GM18517 (cell line): ENCODE measurements around the gene OSCP1.

Experiments used
- ATAC-seq: cut with Tn5 transposase; IDR thresholded peaks from one replicate; pipeline ENCODE4 v1.9.1; 2021; ENCODE audit warnings: mild to moderate bottlenecking, moderate library complexity; ENCODE audit not compliant: unreplicated experiment

OSCP1 gene

DNA sequence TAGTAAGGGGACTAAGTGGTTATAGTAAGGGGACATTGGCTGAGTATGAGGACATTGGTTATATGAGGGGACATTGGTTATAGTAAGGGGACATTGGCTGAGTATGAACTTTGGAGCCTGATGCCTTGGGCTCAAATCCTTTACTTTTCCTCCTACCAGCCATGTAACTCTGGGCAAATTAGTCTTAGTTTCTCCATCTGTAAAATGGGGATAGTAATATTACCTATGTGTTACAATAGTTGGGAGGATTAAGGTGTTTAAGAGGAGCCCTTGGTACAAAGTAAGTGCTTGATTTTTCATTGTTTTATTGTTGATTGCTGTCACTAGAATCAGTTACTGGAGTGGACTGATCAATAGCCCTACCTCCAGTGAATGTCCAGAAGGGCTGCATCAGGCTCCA lies 2.8 kb downstream of the OSCP1 start:
- no peak for ATAC-seq

DNA sequence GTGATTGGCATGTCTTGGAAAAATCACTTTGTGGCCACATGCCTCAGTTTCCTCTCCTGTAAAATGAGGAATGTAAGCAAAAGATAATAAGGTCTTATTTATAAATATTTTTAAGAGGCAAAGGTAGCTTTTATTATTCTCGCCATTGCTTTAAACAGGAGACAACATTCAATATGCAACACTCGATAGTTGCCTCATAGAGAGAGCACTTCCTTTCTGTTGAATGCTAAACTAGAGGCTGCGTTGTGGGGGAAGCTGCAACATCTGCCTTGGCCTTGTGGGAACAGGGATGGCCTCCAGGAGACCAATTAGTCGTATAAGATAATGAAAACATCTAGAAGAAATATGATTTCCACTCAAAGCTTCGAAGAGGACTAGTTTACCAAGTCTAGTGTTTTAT lies 3.5 kb downstream of the OSCP1 start:
- ATAC-seq: no peak

DNA sequence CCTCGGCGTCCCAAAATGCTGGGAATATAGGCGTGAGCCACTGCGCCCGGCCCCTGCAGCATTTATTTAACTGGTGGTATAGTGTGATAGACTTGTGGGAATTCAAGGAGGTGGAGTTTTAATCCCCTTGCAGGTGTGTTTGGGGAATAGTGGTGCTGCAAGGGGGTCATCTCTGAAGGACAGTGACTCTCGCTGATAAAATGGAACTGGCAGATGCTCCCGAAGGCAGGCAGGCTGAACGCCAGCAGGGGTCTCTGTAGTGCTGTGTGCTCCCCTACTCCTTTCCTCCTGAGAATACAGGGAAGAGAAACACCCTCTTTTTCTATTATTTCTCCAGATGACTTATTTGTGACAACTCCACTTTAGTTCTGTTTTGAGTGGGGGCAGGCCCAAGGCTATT lies 4.0 kb downstream of the OSCP1 start:
- ATAC-seq: no peak

DNA sequence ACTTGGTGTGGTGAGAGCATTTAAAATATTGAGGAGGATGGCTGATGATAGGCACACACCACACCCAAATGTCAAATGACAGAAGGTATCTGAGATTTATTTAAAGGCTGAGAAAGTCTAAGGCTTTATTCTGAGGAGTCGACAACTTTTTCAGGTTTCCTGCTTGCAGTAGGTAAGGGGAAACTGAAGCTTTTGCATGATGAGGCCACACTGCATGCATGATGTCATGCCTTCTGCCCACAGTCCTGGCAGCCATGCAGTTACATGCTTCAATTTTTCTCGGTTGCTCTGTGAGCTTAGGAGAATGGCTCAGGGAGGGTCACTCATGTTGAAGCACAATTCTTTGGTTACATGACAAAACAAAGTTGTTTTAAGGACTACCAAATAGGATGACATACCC lies 7.0 kb downstream of the OSCP1 start:
- ATAC-seq: no peak

DNA sequence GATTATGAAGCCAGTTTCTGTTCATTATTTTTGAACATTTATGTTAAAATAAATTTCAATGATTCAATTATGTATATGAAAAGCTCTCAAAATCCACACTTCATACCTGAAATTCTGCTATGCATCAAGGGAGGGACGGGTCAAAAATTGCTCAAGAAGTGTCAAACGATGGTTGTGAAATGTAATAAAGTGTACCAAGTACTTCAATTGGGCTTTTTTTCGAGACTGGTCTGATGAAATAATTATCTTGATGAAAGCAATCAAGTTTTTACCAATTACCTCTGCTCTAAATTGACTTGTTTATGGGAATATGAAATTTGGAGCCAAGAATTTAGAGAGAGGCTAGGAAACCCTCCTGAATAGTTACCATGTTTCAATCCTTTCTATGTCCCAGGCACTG lies 7.9 kb downstream of the OSCP1 start:
- ATAC-seq: no peak

DNA sequence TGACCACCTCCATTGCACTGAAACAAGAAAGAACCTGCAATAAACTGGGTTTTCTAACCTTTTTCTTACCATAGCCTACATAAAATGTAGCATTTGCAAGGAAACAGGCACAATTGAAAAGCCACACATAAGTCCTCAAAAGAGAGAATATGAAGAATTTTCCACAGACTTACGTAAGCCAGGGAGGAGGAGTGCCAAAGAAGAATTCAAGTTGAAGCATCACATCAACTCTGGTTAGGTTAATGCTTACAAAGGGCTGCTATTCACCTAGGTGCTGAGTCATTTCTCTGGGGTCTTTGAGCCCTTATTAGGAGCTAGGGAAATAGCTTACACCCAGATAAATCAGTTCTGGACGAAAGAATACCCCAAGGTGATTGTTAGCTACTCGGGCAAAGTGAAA lies 9.6 kb downstream of the OSCP1 start:
- no peak for ATAC-seq

DNA sequence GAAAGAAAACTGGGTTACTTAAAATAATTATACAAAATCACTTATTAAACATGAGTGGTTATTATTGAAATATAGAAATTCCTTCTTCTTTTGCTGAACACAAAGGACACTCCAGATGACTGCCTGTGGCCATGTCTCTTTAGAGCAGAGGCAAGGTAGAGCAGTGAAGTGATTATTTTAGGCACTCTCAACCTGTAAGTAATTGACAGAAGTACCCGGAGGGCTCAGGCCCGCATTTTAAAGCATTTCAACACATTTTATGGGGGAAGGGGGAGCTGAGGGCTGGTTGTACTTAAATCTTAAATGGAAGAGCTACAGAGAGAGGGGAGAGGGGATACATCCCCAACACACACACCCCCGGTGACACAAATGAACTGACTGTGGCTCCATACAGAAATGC lies 10.2 kb downstream of the OSCP1 start:
- no peak for ATAC-seq

DNA sequence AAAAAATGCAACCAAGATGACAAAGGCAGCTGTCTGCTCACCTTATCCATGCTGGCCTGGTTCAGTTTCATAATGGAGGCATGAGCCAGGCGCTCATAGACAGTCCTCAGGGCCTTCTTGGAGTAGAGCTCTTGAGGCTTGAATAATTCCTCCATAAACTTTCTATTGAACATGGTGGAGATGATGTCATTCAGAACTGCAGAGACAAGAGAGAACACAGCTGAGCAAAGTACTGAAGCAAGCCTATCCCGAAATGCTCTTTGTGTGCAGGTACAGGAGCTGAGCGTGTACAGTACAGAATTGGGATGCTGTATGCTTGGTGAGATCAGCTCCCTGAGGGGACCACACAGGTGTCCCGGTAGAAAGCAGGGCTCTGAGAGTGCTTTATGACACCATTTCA lies 11.5 kb downstream of the OSCP1 start:
- ATAC-seq: no peak

DNA sequence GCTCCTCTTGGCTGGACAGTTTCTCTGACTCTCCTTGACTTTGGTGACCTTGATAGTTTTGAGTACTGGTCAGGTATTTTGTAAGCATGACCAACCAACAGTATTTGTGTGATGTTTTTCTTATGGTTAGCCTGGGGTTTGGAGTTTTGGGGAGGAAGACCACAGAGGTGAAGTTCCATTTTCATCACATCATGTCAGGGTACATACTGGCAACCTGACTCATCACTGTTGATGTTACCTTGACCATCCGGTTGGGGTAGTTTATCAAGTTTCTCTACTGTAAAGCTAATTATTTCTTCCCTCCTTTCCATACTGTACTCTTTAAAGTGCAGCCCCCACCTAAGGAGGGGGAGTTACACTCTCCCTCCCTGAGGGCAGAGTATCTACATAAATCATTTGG lies 13.4 kb downstream of the OSCP1 start:
- no peak for ATAC-seq

DNA sequence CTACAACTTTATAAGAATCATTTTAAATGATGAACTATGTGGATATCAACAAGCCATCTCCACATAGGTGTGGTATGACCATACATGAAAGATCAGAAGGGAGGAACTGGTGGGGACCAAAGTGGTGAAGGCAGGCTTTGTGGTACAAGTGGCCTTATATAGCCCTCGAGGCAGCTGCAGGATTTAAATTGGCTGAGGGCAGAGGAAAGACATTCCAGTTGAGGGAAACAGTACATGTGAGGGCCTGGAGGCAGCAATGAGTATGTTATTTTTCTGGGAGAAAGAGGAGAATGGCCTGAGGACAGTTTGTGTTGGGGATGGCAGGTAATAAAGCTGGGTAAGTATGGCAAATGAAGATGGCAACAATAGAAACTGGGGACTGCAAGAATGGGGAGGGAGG lies 17.1 kb downstream of the OSCP1 start:
- ATAC-seq: no peak

DNA sequence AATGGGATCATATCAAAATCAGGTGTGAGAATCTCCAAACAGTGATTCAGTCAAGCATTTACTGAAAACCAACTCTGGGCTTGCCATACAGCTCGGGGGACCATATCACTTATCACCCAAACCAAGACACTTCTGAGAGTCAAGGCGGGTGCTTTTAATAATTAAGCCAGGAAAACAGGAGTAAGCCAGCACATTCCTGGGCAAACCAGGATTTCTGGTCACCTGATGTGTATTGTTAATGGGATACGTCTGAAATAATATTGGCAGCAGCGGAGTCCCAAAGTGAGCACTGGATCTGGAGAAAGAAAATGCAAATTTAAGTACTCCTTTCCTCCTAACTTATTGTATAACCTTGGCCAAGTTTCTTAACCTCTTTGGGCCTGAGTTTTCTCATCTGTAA lies 17.6 kb downstream of the OSCP1 start:
- ATAC-seq: no peak

DNA sequence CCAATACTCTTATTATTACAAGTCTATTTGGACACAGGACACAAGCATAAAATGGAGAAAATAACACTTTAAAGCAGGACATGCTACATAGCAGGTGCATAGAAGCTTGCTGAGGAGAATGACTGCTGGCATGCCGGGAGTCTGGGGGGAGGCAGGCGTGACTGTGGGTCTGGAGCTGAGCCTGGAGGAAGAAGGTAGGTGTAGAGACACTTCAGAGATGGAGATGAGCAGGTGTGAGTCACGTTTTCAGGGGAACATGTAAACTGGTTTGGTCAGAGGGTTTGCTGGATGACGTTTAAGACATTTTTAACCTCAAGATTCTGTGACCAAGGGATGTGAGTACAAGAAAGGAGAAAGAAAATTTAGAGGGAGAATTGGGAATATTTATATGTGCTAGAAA lies 24.5 kb downstream of the OSCP1 start:
- ATAC-seq: no peak

DNA sequence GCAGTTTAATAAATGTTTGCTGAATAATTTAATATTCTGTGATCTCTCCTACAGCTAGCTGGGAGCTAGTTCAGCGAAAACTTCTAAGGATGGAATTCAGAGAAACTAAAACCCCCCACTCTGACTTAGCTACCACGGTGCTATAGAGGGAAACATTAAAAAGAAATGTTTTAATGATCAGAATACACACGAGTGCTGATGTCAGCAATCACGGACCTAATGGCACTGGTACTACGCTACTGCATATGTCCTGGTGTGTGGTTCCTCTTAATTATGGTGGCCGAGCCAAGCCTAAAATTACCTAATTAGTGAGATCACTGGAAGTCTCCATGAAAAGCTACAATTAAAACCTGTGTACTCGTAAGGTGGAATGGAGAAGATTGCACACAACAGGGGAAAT lies 28.6 kb downstream of the OSCP1 start:
- ATAC-seq: no peak

DNA sequence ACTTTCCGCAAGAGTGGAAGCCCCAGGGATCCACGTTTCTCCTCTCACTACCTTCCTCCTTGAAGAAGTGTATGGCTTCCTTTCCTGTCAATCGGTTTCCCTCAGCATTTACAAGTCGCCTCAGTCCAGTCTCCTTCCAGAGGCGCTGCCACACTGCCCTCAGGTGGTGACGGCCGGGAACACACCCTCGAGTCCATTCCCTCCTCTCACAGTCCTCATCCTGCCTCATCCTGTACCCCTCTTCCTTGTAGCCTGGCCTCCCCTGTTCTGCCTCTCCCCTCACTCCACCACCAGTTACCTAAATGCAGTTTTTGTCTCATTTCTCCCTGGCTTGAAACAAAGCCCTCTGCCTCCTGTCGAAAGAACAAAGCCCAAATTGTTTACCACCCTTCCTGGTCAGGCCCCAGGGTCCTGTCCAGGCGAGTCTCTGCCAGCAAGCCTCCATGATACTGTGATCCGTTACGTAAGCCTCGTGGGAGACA lies 29.4 kb downstream of the OSCP1 start:
- ATAC-seq: no peak

DNA sequence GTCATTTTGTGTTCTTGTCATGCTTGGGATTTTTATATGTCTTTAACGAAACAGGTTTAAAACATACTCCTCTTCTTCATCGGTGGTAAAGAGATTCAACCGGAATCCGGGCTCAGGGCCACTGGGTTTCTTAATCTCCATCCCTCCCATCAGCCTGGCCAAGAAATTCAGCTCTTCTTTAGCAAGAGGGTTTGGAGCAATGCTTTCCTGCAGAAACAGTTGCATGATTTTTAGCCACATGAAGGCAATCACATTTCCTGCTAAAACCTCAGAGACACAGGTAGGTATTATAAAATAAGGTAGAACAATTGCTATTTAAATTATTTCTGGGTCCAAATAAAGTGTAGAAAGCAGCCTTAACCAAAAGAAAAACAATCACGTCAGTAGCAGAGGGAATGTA lies 29.8 kb downstream of the OSCP1 start:
- ATAC-seq: no peak

DNA sequence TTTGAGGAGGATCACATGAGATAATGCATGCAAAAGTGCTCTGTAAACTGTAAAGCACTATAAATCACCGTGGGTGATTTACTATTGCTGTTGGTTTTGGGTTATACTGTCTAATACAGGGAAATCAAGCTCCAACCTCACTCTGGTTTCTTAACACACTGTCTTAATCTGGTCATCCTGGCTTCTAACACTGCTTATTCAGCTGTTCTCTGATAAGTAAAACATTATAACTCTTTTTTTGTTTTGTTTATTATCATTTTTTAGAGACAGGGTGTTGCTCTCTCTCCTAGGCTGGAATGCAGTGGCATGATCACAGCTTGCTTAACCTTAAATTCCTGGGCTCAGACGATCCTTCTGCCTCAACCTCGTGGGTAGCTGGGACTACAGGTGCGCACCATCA lies 30.7 kb downstream of the OSCP1 start:
- ATAC-seq: no peak

DNA sequence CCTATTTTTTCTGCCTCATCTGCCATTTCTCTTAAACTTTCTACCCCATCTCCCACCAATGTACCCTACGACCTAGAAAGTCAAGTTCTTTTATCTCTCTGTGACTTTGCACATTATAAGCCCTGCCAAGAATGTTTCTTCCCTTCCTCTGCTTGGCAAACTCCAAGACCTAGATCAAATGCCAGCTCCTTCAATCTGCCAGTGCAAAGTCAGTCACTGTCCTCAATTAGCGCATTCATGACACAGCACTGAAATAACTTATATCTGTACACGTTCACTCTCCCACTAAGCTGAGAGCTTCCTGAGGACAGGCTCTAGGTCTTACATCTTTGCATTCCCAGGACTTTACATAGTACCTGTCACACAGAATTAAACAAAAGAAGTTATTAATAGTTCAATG lies 31.1 kb downstream of the OSCP1 start:
- ATAC-seq: no peak

DNA sequence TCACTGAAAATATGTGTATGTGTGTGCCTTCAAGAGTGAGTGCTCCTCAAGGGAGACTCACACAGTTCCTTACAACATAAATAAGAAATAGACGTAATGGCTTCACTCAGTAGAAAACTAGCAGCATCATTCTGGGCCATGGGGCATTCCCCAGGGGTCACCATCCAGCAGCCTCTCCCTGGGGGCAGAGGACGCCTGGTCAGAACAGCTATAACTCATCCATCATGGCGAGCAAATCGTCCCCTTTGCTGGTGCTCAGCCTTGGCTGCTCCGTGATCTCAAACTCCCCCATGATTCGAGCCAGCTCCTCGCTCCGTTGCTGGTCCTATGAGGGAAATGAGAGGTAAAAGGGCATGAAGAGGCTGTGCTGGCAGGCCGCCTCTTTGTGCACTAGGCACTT lies 32.3 kb downstream of the OSCP1 start:
- no peak for ATAC-seq

DNA sequence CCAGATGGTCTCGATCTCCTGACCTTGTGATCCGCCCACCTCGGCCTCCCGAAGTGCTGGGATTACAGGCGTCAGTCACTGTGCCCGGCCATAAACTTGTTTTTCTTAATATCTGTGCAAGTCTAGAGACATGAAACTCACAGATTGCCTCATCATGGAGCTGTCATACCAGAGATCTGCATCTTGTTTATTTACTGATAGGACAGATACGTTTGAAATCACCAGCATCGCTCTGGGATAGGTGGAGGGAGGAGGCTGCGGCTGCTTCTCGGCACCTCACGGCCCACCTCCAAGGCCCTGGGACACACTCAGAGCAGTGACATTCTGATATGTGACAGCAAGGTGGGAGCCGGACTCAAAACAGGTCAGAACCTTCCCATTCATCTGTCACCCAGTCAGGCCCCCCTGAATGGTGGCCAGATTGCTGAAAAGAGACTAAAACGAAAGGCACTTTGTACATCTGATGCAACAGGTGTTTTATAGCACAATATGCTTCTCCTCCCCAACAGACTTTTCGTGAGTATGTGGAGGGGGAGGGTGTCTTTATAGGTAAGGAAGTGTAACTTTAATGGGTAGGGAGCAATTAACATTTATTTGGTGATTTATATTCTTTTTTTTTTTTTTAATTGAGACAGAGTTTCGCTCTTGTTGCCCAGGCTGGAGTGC lies 34.5 kb downstream of the OSCP1 start:
- no peak for ATAC-seq

DNA sequence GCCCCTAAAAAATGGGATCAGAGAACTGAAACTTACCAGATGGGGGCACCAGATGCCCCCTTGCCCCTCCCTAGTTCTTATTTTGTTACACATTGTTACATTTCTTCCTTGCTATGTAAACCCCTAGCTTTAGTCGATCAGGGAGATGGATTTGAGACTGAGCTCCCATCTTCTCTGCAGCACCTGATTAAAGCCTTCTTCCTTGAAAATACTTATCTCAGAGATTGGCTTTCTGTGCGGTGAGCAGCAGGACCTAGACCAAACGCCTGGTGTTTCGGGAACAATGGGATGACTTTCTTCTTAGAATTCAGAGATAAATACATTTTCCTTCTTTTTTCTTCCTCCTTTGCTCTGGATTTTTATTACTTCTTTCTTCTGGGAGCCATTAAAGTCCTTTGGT lies 35.9 kb downstream of the OSCP1 start:
- no peak for ATAC-seq

DNA sequence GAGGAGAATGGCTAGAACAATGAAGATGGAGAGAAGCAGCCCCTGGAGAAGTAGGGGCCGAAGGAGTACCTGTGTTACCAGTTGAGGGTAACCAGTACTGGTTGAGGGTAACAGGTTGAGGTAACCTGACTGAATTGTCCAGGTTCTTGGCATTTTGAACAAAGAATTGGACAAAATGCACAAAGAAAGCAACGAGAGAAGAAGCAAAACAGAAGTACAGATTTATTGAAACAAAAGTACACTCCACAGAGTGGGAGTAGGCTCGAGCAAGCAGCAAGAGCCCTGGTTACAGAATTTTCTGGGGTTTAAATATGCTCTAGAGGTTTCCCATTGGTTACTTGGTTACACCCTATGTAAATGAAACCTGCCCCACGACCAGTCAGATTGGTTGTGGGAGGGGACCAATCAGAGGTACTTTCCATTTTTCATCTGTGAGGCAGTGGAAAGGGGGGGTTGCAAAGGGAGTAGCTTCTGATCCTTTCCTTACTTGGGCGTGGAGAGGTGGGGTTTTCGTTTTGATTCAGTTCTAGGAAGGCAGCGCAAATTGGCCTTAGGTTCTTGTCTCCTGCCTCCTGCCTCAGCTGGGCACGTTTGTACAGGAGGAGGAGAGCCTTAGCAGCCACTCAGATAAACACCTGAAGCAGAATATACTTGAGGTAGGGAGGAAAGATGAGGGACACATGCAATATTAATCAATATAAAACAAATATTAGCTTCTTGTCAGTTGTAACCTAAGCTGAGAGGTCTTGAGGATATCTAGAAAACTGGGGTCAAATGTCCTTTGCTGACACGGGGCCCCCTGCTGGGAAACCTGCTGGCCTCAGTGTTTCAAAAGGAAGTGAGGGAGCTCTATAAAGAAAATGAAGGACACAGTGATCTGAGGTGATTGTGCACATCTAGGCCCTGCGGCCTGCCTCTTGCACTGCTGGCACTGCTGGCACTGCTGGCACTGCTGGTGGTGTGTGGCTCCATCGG lies 38.3 kb downstream of the OSCP1 start:
- ATAC-seq: no peak

DNA sequence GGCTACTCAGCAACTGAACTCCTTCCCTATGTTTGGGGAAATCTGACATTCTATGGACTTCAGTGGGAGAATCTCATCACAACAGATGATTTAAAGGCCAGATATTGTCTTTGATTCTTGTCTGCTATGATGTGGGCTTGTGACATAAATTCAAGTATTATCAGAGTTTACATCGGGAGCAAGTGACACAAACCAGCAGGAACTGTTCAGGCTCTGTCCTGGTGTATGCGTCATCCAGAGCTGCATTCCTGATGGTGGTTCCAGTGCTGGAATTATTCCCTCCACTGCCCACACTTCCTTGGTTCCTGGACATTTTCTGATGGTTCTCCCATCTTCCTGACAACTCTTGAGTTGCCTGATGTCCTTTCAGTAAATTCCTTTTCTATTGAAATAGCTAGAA lies 41.8 kb downstream of the OSCP1 start:
- ATAC-seq: no peak
